HFFc6 (cell line): ENCODE measurements around the gene KNL1. TPM values are rescaled to one million over a fixed set of nuclear protein-coding genes. Genes with fewer than 3 reads are reported as not detected.

ENCODE experiments used
- DNase-seq: peaks from one replicate; pipeline ENCODE4 v3.0.0-alpha.2; 2018
- H3K27ac Mint-ChIP-seq: 2 replicates; pipeline ENCODE4 v1.8.0; 2020; ENCODE audit warnings: mild to moderate bottlenecking, mixed read lengths
- H3K27me3 Mint-ChIP-seq: 2 replicates; pipeline ENCODE4 v1.8.0; 2021; ENCODE audit warnings: mild to moderate bottlenecking, moderate library complexity, mixed read lengths; ENCODE audit not compliant: insufficient read depth
- H3K36me3 Mint-ChIP-seq: 2 replicates; pipeline ENCODE4 v1.8.0; 2021; ENCODE audit warnings: low read depth, mixed read lengths
- H3K4me1 Mint-ChIP-seq: 2 replicates; pipeline ENCODE4 v1.8.0; 2020; ENCODE audit warnings: low read depth, mixed read lengths
- H3K4me3 Mint-ChIP-seq: 2 replicates; pipeline ENCODE4 v1.8.0; 2020; ENCODE audit warnings: mild to moderate bottlenecking, moderate library complexity, mixed read lengths
- H3K9me3 Mint-ChIP-seq: 2 replicates; pipeline ENCODE4 v1.8.0; 2020; ENCODE audit warnings: mild to moderate bottlenecking, mixed read lengths
- CTCF ChIP-seq: fragments of 200-600 bp; sonication (generic); IDR thresholded peaks from 2 replicates; pipeline ENCODE4 v1.5.0; 2021; ENCODE audit warnings: antibody characterized with exemption, mild to moderate bottlenecking
- total RNA-seq, 6 experiments: library from RNA; stranded (reverse); fragmentation: NEBNext Ultra II Directional; extraction: Animal tissue kit (Norgen Biotek cat#: 25700); gene quantifications; 2 replicates in 1 of 6; 3 replicates in 5 of 6; pipeline ENCODE4 v1.2.3, GENCODE V29; 2021

KNL1 gene
- total RNA-seq, 6 experiments from 2014 or later, result 8.9 to 26.8 (median 20.0) TPM

- Mint-ChIP-seq H3K4me1 (no peaks in the 10 kb centered on the region), H3K27me3 (peaks cover 2% of the 10 kb centered on the region; the same call in 1 of the 2 replicates), H3K4me3 (no peak overlapping the region), H3K27ac (no peak overlapping the region), H3K9me3 (peaks cover 5% of the 10 kb centered on the region; the same call in 1 of the 2 replicates), H3K36me3 (peaks cover 4% of the 10 kb centered on the region; the same call in 1 of the 2 replicates)
- TF ChIP-seq CTCF, result no peak
- no peak for DNase-seq
These were observed 9.9 kb upstream of the KNL1 start for GRCh38 chr15:40584191-40584590.

GRCh38 chr15:40590667-40591050 lies 3.4 kb upstream of the KNL1 start:
- no peaks in the 10 kb centered on the region for H3K9me3 Mint-ChIP-seq

GRCh38 chr15:40591389-40591788 lies 2.7 kb upstream of the KNL1 start:
- Mint-ChIP-seq H3K27ac (no peak overlapping the region), H3K4me3 (no peak overlapping the region), H3K9me3 (no peaks in the 10 kb centered on the region), H3K36me3 (no peaks in the 10 kb centered on the region), H3K27me3 (peaks cover 4% of the 10 kb centered on the region), H3K4me1 (peaks cover 36% of the 10 kb centered on the region)
- no peak for DNase-seq
- TF ChIP-seq CTCF, result no peak

More at GRCh38 chr15:40590667-40591050, 3.4 kb upstream of the KNL1 start:
- DNase-seq, result no peak
- Mint-ChIP-seq H3K4me3 (peak overlapping the region; percentile 63; the same call in 1 of the 2 replicates), H3K4me1 (peaks cover 31% of the 10 kb centered on the region), H3K36me3 (no peaks in the 10 kb centered on the region), H3K27ac (no peak overlapping the region), H3K27me3 (peaks cover 4% of the 10 kb centered on the region)
- TF ChIP-seq CTCF, result no peak

- H3K4me1 Mint-ChIP-seq, result peaks cover 42% of the 10 kb centered on the region
- H3K27me3 Mint-ChIP-seq, result peaks cover 4% of the 10 kb centered on the region; the same call in 1 of the 2 replicates
- no peaks in the 10 kb centered on the region for H3K36me3 Mint-ChIP-seq
- no peak for TF ChIP-seq CTCF
- no peak for DNase-seq
- H3K9me3 Mint-ChIP-seq, result no peaks in the 10 kb centered on the region
- no peak overlapping the region for H3K27ac Mint-ChIP-seq
- no peak overlapping the region for H3K4me3 Mint-ChIP-seq
These were observed 884 bp upstream of the KNL1 start for GRCh38 chr15:40593165-40593564.

- peak overlapping the region; percentile 91 for H3K4me3 Mint-ChIP-seq
These were observed 384 bp downstream of the KNL1 start for GRCh38 chr15:40594429-40594836.

More at GRCh38 chr15:40594429-40594836, 384 bp downstream of the KNL1 start:
- Mint-ChIP-seq H3K4me1 (peaks cover 41% of the 10 kb centered on the region), H3K27me3 (peaks cover 4% of the 10 kb centered on the region; the same call in 1 of the 2 replicates), H3K9me3 (no peaks in the 10 kb centered on the region), H3K36me3 (no peaks in the 10 kb centered on the region), H3K27ac (peak overlapping the region; percentile 100)
- peak; percentile 36 for DNase-seq
- TF ChIP-seq CTCF, result peak; percentile 49
